Breast epithelium (tissue), 3 donors: ENCODE results near the gene PRKD2.

Experiments used
- CTCF ChIP-seq, 3 donors: fragments of 450-650 bp; IDR thresholded peaks; one replicate each; pipeline ENCODE4 v1.5.1; 2016 to 2017; ENCODE audit warnings: antibody characterized with exemption in 3 of 3, mild to moderate bottlenecking in 3 of 3, moderate library complexity in 3 of 3
- POLR2A ChIP-seq: fragments of 450-650 bp; IDR thresholded peaks from one replicate; pipeline ENCODE4 v1.6.1; 2016; ENCODE audit warnings: antibody characterized with exemption, mild to moderate bottlenecking, moderate library complexity
- POLR2AphosphoS5 ChIP-seq, 3 donors: sonication (generic); formaldehyde crosslinking; IDR thresholded peaks; one replicate each; pipeline ENCODE4 v1.6.1; 2017; ENCODE audit warnings: antibody characterized with exemption in 3 of 3

DNA sequence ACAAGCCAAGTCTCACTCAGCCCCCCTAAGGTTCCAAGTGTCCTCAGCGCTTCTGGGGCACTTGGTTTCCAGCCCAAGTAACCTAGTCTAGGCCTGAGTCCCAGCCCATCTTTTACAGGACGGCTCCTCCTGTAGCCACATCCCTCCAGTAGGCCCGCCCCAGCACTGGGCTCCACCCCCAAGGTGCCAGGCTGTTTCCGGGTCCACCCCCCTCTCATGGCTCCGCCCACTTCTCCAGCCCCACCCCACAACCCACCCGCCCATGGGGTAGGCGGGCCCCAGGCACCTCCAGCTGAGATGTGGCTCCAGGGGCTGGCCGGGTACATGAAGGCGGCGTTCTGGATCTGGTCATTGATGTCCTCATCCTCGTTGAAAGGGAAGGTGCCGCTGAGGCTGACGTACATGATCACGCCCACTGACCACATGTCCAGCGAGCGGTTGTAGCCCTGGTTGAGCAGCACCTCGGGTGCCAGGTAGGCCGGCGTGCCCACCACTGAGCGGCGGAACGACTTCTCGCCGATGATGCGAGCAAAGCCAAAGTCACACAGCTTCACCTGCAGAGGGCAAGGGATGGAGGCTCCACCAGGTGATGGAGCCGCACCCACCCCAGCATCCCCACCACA is 38.7 kb downstream of the PRKD2 start:
- no peak for TF ChIP-seq CTCF (IDR thresholded peaks at IDR 0.05)
- no peak for TF ChIP-seq POLR2A
- no peak for TF ChIP-seq POLR2AphosphoS5 (IDR thresholded peaks at IDR 0.05)
